ENCODE data around the gene NT5C2. TPM values are rescaled to one million over a fixed set of nuclear protein-coding genes. Genes with fewer than 3 reads are reported as not detected.

NT5C2 gene
- polyA plus RNA-seq, 1 of the 3 experiments (the other 2 are of a cell fraction), result 29.6 TPM

- DNase-seq, result no peak
- Histone ChIP-seq H3F3A (replicated peaks; ENCODE audit: insufficient read depth) (peaks cover 7% of the 10 kb centered on the region), H3K4me3 (ENCODE audit: low read depth in 2 of 2, low read length in 1 of 2) (no peak overlapping the region), H3K4me2 (no peak overlapping the region), H3K4me1 (ENCODE audit: control insufficient read depth in 1 of 2, insufficient read depth in 2 of 2, low read depth in 1 of 2, low read length in 1 of 2) (peaks cover 4 to 11% of the 10 kb centered on the region in 2 experiments; a peak in 2 of 4 replicates), H3K79me2 (ENCODE audit: insufficient read depth) (peaks cover 100% of the 10 kb centered on the region), H3K9ac (no peak overlapping the region), H4K20me1 (ENCODE audit: insufficient read depth) (peaks cover 41% of the 10 kb centered on the region), H3K9me2 (no peaks in the 10 kb centered on the region), H2AFZ (ENCODE audit: low read depth) (no peak overlapping the region), H3K27ac (ENCODE audit: low read depth in 2 of 2, low read length in 1 of 2) (no peak overlapping the region), H3K9me3 (no peaks in the 10 kb centered on the region), H3K27me3 (ENCODE audit: insufficient read depth) (no peaks in the 10 kb centered on the region), H3K36me3 (replicated peaks in 1 of 2; ENCODE audit: control insufficient read depth in 1 of 2, insufficient read depth in 2 of 2, low read length in 1 of 2) (peaks cover 14 to 37% of the 10 kb centered on the region in 2 experiments)
- TF ChIP-seq MXI1 (IDR thresholded peaks at IDR 0.05; ENCODE audit: low read depth, low read length) (no peak), TAF1 (IDR thresholded peaks at IDR 0.05; ENCODE audit: borderline replicate concordance, low read depth, low read length) (no peak), FOSL2 (IDR thresholded peaks at IDR 0.05; ENCODE audit: borderline replicate concordance, low read depth) (no peak), TCF12 (IDR thresholded peaks at IDR 0.05) (no peak), RFX5 (IDR thresholded peaks at IDR 0.05; ENCODE audit: low read length) (no peak), NRF1 (IDR thresholded peaks at IDR 0.05; ENCODE audit: low read depth, low read length) (no peak), YY1 (IDR thresholded peaks at IDR 0.05; ENCODE audit: low read depth) (no peak), SMC3 (IDR thresholded peaks at IDR 0.05; ENCODE audit: low read depth, low read length) (no peak), USF2 (IDR thresholded peaks at IDR 0.05; ENCODE audit: borderline replicate concordance, low read depth, low read length) (no peak)
- ChIA-PET POLR2A (no interaction called here), CTCF (interaction anchor here (1.1 to 1.2 kb wide), 2 partner anchors 12 to 154 kb away, joined by 4 read pairs; partner anchors contain the start of gene NT5C2)
- WGBS (ENCODE audit: low lambda C conversion rate), result 93% methylated on average over 4 of the region's 4 CpGs
Measured at GRCh38 chr10:103180491-103180890, 12.6 kb downstream of the NT5C2 start.

- H2AFZ ChIP-seq (ENCODE audit: low read depth), result no peak overlapping the region
- H3K79me2 ChIP-seq (ENCODE audit: insufficient read depth), result peaks cover 98% of the 10 kb centered on the region
- no peak for TF ChIP-seq ELF1 (IDR thresholded peaks at IDR 0.05)
- TF ChIP-seq CTCF (IDR thresholded peaks at IDR 0.05), result no peak
- TF ChIP-seq FOXM1 (IDR thresholded peaks at IDR 0.05; ENCODE audit: low read depth), result no peak
- no peak for TF ChIP-seq NFIC (IDR thresholded peaks at IDR 0.05; ENCODE audit: borderline replicate concordance)
- TF ChIP-seq TEAD4 (IDR thresholded peaks at IDR 0.05; ENCODE audit: borderline replicate concordance, insufficient read depth), result no peak
- no peak for TF ChIP-seq ZBTB33 (IDR thresholded peaks at IDR 0.05; ENCODE audit: borderline replicate concordance, low read depth)
- TF ChIP-seq MAX (IDR thresholded peaks at IDR 0.05; ENCODE audit: low read depth), result no peak
- H3K4me2 ChIP-seq, result no peak overlapping the region
- H3K4me1 ChIP-seq (ENCODE audit: control insufficient read depth in 1 of 2, insufficient read depth in 2 of 2, low read depth in 1 of 2, low read length in 1 of 2), result peaks cover 0 to 4% of the 10 kb centered on the region in 2 experiments; a peak in 1 of 4 replicates
- H3K9me3 ChIP-seq, result no peaks in the 10 kb centered on the region
- no peak overlapping the region for H3K4me3 ChIP-seq (ENCODE audit: low read depth in 2 of 2, low read length in 1 of 2)
- H3K27me3 ChIP-seq (ENCODE audit: insufficient read depth), result no peaks in the 10 kb centered on the region
- 83% methylated on average over 1 of the region's 1 CpG for WGBS (ENCODE audit: low lambda C conversion rate)
- H3K36me3 ChIP-seq (replicated peaks in 1 of 2; ENCODE audit: control insufficient read depth in 1 of 2, insufficient read depth in 2 of 2, low read length in 1 of 2), result peaks cover 20 to 54% of the 10 kb centered on the region in 2 experiments
- peaks cover 3% of the 10 kb centered on the region for H3F3A ChIP-seq (replicated peaks; ENCODE audit: insufficient read depth)
- H3K9ac ChIP-seq, result no peak overlapping the region
- CTCF ChIA-PET, result interaction anchor here (0.6 to 2.0 kb wide), 3 partner anchors 7 to 168 kb away, joined by 3 to 6 read pairs (median 4); no protein-coding TSS in a partner anchor
- peaks cover 13% of the 10 kb centered on the region; the same call in 1 of the 2 replicates for H4K20me1 ChIP-seq (ENCODE audit: insufficient read depth)
- H3K27ac ChIP-seq (ENCODE audit: low read depth in 2 of 2, low read length in 1 of 2), result no peak overlapping the region
- DNase-seq, result no peak
- no peaks in the 10 kb centered on the region for H3K9me2 ChIP-seq
- POLR2A ChIA-PET, result no interaction called here
Measured at GRCh38 chr10:103177123-103177522, 15.9 kb downstream of the NT5C2 start.

Data from SK-N-SH (cell line).